ENCODE results near the gene KIR2DL3.

- TF ChIP-seq CTCF (IDR thresholded peaks at IDR 0.05) (no peak), POLR2A (IDR thresholded peaks at IDR 0.05) (no peak)
Measured at GRCh38 chr19:54791476-54791875, 53.2 kb downstream of the KIR2DL3 start.

Measured in thyroid gland (tissue), 4 donors.